Neural progenitor cell (in vitro differentiated cells): ENCODE data around the gene PCNT. TPM values are rescaled to one million over a fixed set of nuclear protein-coding genes. Genes with fewer than 3 reads are reported as not detected.

Experiments used
- DNase-seq: peaks from one replicate; pipeline ENCODE4 v3.0.0-alpha.2; 2016; ENCODE audit warnings: low spot score
- H2AFZ ChIP-seq: fragments of 200-600 bp; sonication (generic); replicated peaks from 2 replicates; pipeline ENCODE4 v1.6.1; 2016; ENCODE audit warnings: antibody characterized with exemption
- H3F3A ChIP-seq: fragments of 200-600 bp; sonication (generic); 2 replicates; pipeline ENCODE4 v1.6.1; 2016; ENCODE audit warnings: antibody characterized with exemption, low read depth
- H3K27ac ChIP-seq: fragments of 200-600 bp; sonication (generic); 2 replicates; pipeline ENCODE4 v1.5.1; 2016; ENCODE audit warnings: mild to moderate bottlenecking
- H3K27me3 ChIP-seq: fragments of 200-600 bp; sonication (generic); 2 replicates; pipeline ENCODE4 v1.6.1; 2016; ENCODE audit warnings: mild to moderate bottlenecking, moderate library complexity
- H3K36me3 ChIP-seq: fragments of 200-600 bp; sonication (generic); 2 replicates; pipeline ENCODE4 v1.5.1; 2016
- H3K4me1 ChIP-seq: fragments of 200-600 bp; sonication (generic); 2 replicates; pipeline ENCODE4 v1.6.1; 2016; ENCODE audit warnings: mixed run types
- H3K4me2 ChIP-seq: fragments of 200-600 bp; sonication (generic); 2 replicates; pipeline ENCODE4 v1.6.1; 2016
- H3K4me3 ChIP-seq: fragments of 200-600 bp; sonication (generic); 2 replicates; pipeline ENCODE4 v1.5.1; 2016
- H3K79me2 ChIP-seq: fragments of 200-600 bp; sonication (generic); 2 replicates; pipeline ENCODE4 v1.6.1; 2016; ENCODE audit warnings: low read depth
- H3K9ac ChIP-seq: fragments of 200-600 bp; sonication (generic); 2 replicates; pipeline ENCODE4 v1.6.1; 2016
- H3K9me3 ChIP-seq: fragments of 200-600 bp; sonication (generic); 2 replicates; pipeline ENCODE4 v1.5.1; 2016; ENCODE audit warnings: low read depth
- H4K20me1 ChIP-seq: fragments of 200-600 bp; sonication (generic); 2 replicates; pipeline ENCODE4 v1.6.1; 2016; ENCODE audit warnings: low read depth
- H3K27ac Mint-ChIP-seq: 3 replicates; pipeline ENCODE4 v1.8.0; 2021; ENCODE audit warnings: mixed read lengths
- H3K27me3 Mint-ChIP-seq: 2 replicates; pipeline ENCODE4 v1.8.0; 2022; ENCODE audit warnings: low read depth, mild to moderate bottlenecking, inconsistent platforms, moderate library complexity, mixed read lengths; ENCODE audit not compliant: insufficient read depth
- H3K36me3 Mint-ChIP-seq: 3 replicates; pipeline ENCODE4 v1.8.0; 2021; ENCODE audit warnings: mixed read lengths
- H3K4me1 Mint-ChIP-seq: 3 replicates; pipeline ENCODE4 v1.8.0; 2021; ENCODE audit warnings: mixed read lengths
- H3K4me3 Mint-ChIP-seq: 3 replicates; pipeline ENCODE4 v1.8.0; 2021; ENCODE audit warnings: mild to moderate bottlenecking, moderate library complexity, mixed read lengths
- H3K9me3 Mint-ChIP-seq: 3 replicates; pipeline ENCODE4 v1.8.0; 2020; ENCODE audit warnings: mixed read lengths
- CTCF ChIP-seq: fragments of 200-600 bp; sonication (generic); IDR thresholded peaks from 2 replicates; pipeline ENCODE4 v1.5.1; 2017; ENCODE audit warnings: antibody characterized with exemption, mild to moderate bottlenecking
- EZH2 ChIP-seq: fragments of 200-600 bp; sonication (generic); IDR thresholded peaks from 2 replicates; pipeline ENCODE4 v1.6.1; 2017; ENCODE audit warnings: antibody characterized with exemption, mild to moderate bottlenecking, moderate library complexity
- EZH2phosphoT487 ChIP-seq: fragments of 200-600 bp; sonication (generic); IDR thresholded peaks from 2 replicates; pipeline ENCODE4 v1.6.1; 2017; ENCODE audit warnings: antibody characterized with exemption
- total RNA-seq: library from RNA; depleted of rRNA; stranded (reverse); fragments of >200 nt; gene quantifications from 2 replicates; pipeline ENCODE4 v1.2.3, GENCODE V29; 2015; ENCODE audit warnings: low replicate concordance

The PCNT gene
- total RNA-seq, 1 donor from 2014 or later: 42.0 TPM

GRCh38 chr21:46334351-46335140, 10.6 kb downstream of the PCNT start:
- DNase-seq: no peak
- no peak for TF ChIP-seq CTCF
- peaks cover 2% of the 10 kb centered on the region for H3K27me3 Mint-ChIP-seq
- H3K4me3 ChIP-seq: no peak overlapping the region
- H3K79me2 ChIP-seq: peaks cover 33% of the 10 kb centered on the region
- no peak overlapping the region for H2AFZ ChIP-seq
- peaks cover 3% of the 10 kb centered on the region for H3K36me3 ChIP-seq
- no peak overlapping the region for H3K4me3 Mint-ChIP-seq
- H3K27me3 ChIP-seq: no peaks in the 10 kb centered on the region
- peaks cover 31% of the 10 kb centered on the region for H3K36me3 Mint-ChIP-seq
- no peaks in the 10 kb centered on the region for H3K9me3 ChIP-seq
- H3K4me2 ChIP-seq: no peak overlapping the region
- no peaks in the 10 kb centered on the region for H4K20me1 ChIP-seq
- H3K27ac ChIP-seq: no peak overlapping the region
- H3K27ac Mint-ChIP-seq: no peak overlapping the region
- H3K9ac ChIP-seq: no peak overlapping the region
- no peaks in the 10 kb centered on the region for H3K4me1 ChIP-seq
- no peaks in the 10 kb centered on the region for H3K9me3 Mint-ChIP-seq
- H3K4me1 Mint-ChIP-seq: no peaks in the 10 kb centered on the region
- no peaks in the 10 kb centered on the region for H3F3A ChIP-seq

- Histone ChIP-seq H2AFZ (no peak overlapping the region), H3K4me3 (no peak overlapping the region), H3K79me2 (peaks cover 37% of the 10 kb centered on the region), H3K27me3 (no peaks in the 10 kb centered on the region), H3K27ac (no peak overlapping the region), H3F3A (no peaks in the 10 kb centered on the region), H3K9me3 (no peaks in the 10 kb centered on the region), H3K36me3 (peaks cover 3% of the 10 kb centered on the region), H4K20me1 (no peaks in the 10 kb centered on the region), H3K4me1 (no peaks in the 10 kb centered on the region), H3K4me2 (no peak overlapping the region), H3K9ac (no peak overlapping the region)
- H3K4me3 Mint-ChIP-seq: no peak overlapping the region
- H3K9me3 Mint-ChIP-seq: no peaks in the 10 kb centered on the region
- no peak for TF ChIP-seq EZH2phosphoT487
- TF ChIP-seq EZH2: no peak
- TF ChIP-seq CTCF: no peak
- H3K27ac Mint-ChIP-seq: no peak overlapping the region
- peaks cover 2% of the 10 kb centered on the region for H3K27me3 Mint-ChIP-seq
- DNase-seq: no peak
- no peaks in the 10 kb centered on the region for H3K4me1 Mint-ChIP-seq
- peaks cover 43% of the 10 kb centered on the region for H3K36me3 Mint-ChIP-seq
These were observed 12.6 kb downstream of the PCNT start for GRCh38 chr21:46336603-46337002.

GRCh38 chr21:46340998-46341397, 17.0 kb downstream of the PCNT start:
- no peak for DNase-seq
- no peaks in the 10 kb centered on the region for H3K4me1 ChIP-seq
- no peak overlapping the region for H3K4me2 ChIP-seq
- H3K36me3 ChIP-seq: no peaks in the 10 kb centered on the region
- H2AFZ ChIP-seq: no peak overlapping the region
- Mint-ChIP-seq H3K27ac (no peak overlapping the region), H3K36me3 (peaks cover 53% of the 10 kb centered on the region), H3K4me1 (no peaks in the 10 kb centered on the region), H3K27me3 (peaks cover 2% of the 10 kb centered on the region), H3K9me3 (no peaks in the 10 kb centered on the region), H3K4me3 (no peak overlapping the region)
- no peak overlapping the region for H3K9ac ChIP-seq
- H3K27ac ChIP-seq: no peak overlapping the region
- no peaks in the 10 kb centered on the region for H4K20me1 ChIP-seq
- H3K79me2 ChIP-seq: peaks cover 53% of the 10 kb centered on the region
- no peaks in the 10 kb centered on the region for H3K27me3 ChIP-seq
- no peaks in the 10 kb centered on the region for H3K9me3 ChIP-seq
- H3K4me3 ChIP-seq: no peak overlapping the region
- TF ChIP-seq EZH2 (no peak), EZH2phosphoT487 (no peak)
- H3F3A ChIP-seq: no peaks in the 10 kb centered on the region

- TF ChIP-seq CTCF (no peak), EZH2 (no peak), EZH2phosphoT487 (no peak)
- no peak for DNase-seq
- H3K4me1 ChIP-seq: no peaks in the 10 kb centered on the region
- no peaks in the 10 kb centered on the region for H3F3A ChIP-seq
- no peaks in the 10 kb centered on the region for H3K9me3 ChIP-seq
- Mint-ChIP-seq H3K4me3 (no peak overlapping the region), H3K27ac (no peak overlapping the region), H3K9me3 (no peaks in the 10 kb centered on the region), H3K36me3 (peaks cover 38% of the 10 kb centered on the region), H3K4me1 (no peaks in the 10 kb centered on the region), H3K27me3 (no peaks in the 10 kb centered on the region)
- H3K27ac ChIP-seq: no peak overlapping the region
- H3K27me3 ChIP-seq: no peaks in the 10 kb centered on the region
- H3K4me3 ChIP-seq: no peak overlapping the region
- H3K79me2 ChIP-seq: peaks cover 47% of the 10 kb centered on the region
- no peaks in the 10 kb centered on the region for H4K20me1 ChIP-seq
- H3K4me2 ChIP-seq: no peak overlapping the region
- no peak overlapping the region for H2AFZ ChIP-seq
- no peaks in the 10 kb centered on the region for H3K36me3 ChIP-seq
- no peak overlapping the region for H3K9ac ChIP-seq
These were observed 20.4 kb downstream of the PCNT start for GRCh38 chr21:46344219-46344915.
